Measurements from ENCODE around the gene CCM2.
A peak's percentile ranks its signal among the peaks of the same experiment; 100 is the strongest.

The CCM2 gene

DNA sequence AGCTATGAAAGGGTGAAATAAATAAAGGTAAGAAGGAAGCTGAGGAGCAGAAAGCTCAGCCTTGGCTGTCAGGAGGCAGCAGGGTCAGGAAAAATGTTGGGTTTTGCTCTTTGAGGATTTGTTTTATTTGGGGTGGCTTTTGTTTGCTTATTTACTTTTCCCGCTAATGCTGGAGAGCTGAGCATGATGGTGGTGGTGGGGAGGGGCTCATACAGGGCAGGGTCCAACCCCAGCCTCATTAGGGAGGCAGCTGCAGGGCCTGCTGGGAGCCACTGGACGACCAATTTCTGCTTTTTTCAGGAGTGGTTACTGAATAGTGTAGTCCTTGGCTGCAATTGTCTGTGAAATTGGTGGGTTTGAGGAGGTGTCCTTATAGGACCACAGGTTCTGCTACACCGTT, 36.3 kb downstream of the CCM2 start:
- DNase-seq: no peak

GRCh38 chr7:45036796-45037195, 36.8 kb downstream of the CCM2 start:
- DNase-seq: peak; percentile 49

DNA sequence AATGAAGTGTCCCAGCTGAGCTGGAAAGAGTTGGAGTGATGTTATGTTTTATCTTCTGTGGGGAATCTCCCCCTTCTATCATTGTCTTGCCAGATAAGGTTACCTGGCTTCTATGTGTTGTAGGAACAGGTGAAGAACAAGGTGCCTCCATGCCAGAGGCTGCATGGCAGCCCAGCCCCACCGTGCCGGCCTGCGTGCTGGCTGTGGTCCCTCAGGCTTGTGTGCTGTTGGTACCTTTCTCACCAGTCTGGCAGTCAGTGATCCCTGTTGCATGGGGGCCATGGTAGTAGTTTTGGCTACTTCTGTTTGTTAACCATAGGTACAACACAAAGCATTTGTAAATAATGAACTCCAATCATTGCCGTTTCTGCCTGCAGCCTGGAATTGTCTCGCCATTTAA, 37.9 kb downstream of the CCM2 start:
- no peak for DNase-seq

GRCh38 chr7:45039106-45039505, 39.1 kb downstream of the CCM2 start:
- no peak for DNase-seq

DNA sequence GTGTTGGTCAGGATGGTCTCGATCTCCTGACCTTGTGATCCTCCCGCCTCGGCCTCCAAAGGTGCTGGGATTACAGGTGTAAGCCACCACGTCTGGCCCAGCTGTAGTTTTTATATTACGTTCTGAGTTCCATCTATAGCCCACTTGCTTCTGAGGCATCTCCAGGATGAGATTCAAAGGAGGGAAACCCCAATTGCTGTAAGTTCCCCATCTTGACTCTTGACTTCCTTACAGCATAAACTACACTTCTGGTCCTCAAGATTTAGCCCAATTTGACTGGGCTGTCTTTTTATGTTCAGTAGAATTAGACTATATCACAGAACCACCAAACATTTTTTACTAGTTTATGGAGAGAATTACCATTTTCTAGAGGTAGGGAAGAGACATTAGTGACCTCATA, 44.3 kb downstream of the CCM2 start:
- no peak for DNase-seq

DNA sequence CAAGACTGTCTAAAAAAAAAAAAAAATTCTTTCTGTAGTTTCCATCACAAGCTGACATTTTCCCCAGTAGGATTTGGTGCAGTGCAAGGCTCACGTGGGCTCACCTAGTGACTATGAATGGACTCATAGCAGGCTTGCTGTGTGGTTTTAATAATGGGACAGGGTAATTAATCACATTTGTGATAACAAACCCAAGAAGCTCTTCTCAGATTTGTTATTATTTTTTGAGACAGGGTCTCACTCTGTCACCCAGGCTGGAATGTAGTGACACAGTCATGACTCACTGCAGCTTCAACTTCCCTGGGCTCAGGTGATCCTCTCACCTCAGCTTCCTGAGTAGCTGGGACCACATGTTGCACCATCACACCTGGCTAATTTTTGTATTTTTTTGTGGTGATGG, 48.7 kb downstream of the CCM2 start:
- no peak for DNase-seq

DNA sequence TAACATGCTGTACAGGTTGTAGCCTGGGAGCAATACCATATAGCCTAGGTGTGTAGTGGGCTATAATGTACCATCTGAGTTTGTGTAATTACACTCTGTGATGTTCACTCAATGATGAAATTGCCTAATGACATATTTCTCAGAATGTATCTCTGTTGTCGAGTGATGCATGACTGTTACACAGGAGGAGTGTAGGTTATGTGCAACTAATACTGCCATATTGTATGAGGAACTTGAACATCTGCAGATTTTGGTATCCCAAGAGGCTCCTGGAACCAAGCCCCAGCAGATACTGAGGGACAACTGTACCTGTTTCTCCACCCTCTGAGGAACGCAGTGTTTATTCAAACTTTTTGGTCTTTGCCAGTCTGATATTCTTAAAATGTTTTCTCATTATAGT, 50.2 kb downstream of the CCM2 start:
- DNase-seq: no peak

DNA sequence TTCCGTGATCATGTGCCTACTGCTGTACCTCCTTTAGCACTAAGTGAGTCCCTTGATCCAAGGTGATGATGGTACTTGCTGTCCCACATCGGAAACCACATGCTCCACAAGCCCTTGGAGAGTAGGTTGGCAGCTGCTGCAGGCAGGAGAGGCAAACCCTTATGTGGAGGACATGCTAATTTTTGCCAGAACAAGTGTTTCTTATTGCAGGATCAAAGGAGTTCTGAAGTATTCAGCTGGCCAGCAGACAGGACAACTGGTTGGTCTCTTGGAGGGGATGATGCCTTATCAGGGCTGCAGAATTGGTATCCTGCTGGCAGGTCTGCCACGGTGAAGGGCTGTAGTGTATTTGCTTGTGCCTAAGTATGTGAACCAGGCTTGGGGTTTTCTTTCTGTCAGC, 52.0 kb downstream of the CCM2 start:
- DNase-seq: no peak

GRCh38 chr7:45053401-45053800, 53.4 kb downstream of the CCM2 start:
- no peak for DNase-seq

DNA sequence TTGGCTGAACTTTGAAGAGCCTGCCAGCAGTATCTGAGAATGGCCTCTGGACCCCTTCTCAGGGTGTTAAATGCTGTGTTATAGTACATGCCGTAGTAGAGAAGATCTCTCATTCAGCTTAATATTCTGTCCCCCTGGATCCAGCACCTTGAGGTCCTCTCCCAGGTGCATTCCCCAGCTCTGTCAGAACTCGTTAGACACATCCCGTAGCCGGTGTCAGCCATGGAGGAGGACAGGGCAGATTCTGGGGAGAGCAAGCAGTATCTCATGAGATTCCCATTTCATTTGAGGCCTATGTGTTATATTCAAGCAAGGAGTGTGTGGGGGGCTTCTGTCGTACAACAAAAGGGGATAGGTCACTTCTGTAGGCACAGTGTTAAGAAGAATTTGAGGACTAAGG, 53.9 kb downstream of the CCM2 start:
- DNase-seq: no peak

DNA sequence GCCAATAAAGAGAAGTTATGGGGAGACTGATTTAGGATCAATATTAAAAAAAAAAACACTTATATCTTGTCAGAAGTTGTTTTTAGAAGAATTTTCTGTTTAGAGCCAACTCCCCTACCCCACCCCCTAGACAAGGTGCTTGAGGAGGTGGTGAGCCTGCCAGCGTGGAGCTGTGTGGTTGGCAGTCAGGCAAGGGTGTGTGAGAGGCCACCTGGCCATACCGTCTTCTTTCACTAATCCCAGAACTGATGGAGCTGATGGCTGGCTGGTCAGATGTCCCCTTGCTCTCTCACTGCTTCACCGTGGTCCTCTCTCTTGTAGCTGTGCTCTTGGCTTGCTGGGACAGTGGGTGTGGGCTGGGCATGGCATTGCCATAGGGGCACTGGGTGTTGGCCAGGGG, 54.4 kb downstream of the CCM2 start:
- DNase-seq: no peak

DNA sequence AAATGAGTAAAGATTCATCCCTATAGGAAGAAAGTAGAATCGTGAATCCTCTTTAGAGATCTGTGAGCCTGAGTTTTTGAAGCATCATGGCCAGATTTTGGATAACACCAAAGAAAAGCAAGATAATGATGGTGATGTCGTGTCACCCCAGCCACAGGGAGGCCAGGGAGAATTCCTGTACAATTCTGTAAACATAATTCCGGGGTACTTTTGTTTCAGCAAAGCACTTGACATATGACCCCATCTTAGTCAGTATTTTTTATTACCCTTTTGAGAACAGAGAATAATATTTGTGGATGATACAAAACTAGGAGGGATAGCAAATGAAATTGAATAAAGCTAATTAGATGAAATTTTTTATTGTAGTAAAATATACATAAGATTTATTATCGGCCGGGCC, 55.0 kb downstream of the CCM2 start:
- no peak for DNase-seq

- no peak for DNase-seq
Measured at GRCh38 chr7:45055594-45056219, 55.7 kb downstream of the CCM2 start.

- no peak for DNase-seq
Measured at GRCh38 chr7:45057878-45058277, 57.9 kb downstream of the CCM2 start.

DNA sequence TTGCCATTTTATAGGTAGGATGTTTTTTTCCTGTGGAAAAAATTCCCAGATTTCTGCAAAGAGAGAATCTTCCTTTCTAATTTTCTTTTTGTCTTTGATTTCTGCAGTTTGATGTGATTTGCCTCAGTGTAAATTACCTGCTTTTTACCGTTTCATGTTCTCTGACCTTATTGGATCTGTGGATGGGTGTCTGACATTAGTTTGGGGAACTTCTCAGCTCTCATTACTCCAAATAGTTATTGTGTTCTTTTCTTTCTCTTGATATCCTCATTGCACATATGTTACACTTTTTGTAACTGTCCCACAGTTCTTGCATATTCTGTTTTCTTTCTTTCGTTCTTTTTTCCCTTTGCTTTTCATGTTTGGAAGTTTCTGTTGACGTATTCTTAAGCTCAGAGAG, 60.3 kb downstream of the CCM2 start:
- DNase-seq: no peak

- no peak for DNase-seq
Measured at GRCh38 chr7:45061352-45061751, 61.4 kb downstream of the CCM2 start.

GRCh38 chr7:45061806-45062425, 61.9 kb downstream of the CCM2 start:
- no peak for DNase-seq

DNA sequence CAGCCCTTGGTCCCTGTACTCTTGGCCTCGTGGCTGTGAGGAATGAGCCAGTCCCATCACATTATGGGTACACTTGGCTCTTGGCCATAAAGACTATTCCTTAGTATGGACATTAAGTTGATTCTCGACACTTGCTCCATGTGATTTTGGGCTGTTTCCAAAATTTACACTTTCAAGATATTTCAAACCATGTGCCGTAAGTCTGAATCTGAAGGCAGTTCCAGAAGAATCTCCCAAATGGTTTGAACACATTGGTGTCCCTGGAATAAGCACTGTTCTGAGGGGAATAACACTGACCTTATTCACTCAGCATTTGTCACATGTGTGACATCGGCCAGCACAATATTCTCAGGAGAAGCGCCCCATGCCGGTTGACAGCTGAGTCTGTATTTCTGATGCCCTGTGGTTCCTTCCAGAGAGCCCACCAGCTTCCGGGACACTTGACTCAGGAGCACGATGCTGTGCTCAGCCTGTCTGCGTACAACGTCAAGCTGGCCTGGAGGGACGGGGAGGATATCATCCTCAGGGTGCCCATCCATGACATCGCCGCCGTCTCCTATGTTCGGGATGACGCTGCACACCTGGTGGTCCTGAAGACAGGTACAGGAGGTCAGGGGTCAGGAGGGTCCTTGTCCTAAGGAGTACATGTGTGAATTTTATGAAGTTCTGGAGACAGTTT, 64.2 kb downstream of the CCM2 start:
- no peak for DNase-seq

DNA sequence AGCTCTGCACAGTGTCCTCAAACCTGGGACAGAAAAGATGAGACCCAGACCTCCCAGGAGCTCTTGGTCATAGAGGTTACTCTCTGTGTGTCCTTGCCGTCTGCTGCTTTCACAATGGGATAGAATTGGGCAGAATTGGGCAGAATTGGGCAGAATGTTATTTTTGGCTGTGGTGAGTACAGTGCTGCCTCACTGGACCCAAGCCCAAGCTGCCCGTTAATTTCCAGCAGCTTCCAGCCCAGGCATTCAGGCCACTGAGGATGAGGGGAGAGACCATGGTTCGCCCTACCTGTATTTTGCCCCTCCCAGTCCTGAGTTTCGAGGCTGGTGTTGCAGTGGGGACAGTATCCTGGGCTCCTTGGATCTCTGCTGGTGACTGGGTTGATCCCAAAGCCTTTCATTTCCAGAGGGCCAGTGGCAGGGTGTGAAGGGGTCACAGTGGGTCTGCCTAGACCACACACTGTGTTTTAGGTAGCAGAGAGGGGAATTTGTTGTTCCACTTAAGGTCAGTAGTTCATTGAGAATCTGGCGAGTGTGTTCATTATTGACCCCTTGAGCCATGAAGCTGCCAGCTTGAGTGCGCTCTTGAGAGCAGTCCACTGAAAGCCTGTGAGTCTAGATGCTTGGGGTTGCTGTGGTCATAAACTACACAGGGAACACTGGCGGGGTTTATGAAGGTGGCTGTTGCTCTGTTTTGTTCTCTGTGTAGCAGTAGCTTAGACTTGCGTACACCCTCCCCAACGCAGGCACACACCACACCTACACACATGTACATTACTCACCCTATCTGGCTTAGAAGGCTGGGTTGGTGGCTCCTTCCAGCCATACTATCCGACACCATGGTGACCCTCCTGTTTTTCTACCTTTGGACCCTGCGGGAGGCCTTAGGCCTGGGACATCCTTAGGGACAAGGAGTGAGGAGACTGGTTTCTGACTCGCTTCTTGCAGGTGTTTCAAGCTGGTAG, 65.3 kb downstream of the CCM2 start:
- DNase-seq: no peak

- DNase-seq: no peak
Measured at GRCh38 chr7:45066409-45066808, 66.4 kb downstream of the CCM2 start.

DNA sequence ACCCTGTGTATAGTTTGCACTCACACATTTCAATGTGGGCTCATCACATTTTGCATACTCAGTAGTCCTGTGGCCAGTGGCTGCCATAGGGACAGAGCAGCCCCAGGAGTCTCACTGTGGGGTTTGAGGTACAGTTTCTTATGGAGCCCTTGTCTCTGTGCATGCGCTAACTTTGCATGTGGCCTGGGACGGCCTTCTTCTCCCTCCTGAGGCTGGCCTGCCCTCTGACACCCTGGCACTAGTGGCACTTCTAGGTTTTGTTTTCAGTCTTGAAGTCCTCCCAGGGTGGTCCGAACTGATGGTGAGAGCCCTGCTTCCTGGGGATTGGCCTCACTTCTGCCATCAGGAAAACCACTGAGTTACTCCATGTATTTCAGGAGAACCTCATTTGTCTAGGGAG, 67.6 kb downstream of the CCM2 start:
- DNase-seq: no peak

GRCh38 chr7:45068236-45069023, 68.4 kb downstream of the CCM2 start:
- DNase-seq: no peak
